Stomach (tissue), 4 donors: ENCODE measurements around the gene TMEM14B.

Source experiments
- POLR2A ChIP-seq, 4 donors: fragments of 450-650 bp; IDR thresholded peaks; one replicate each; pipeline ENCODE4 v1.6.1; 2016; ENCODE audit warnings: antibody characterized with exemption in 4 of 4, control low read depth in 2 of 4, mild to moderate bottlenecking in 1 of 4, moderate library complexity in 1 of 4
- POLR2AphosphoS5 ChIP-seq, 3 donors: sonication (generic); formaldehyde crosslinking; IDR thresholded peaks; one replicate each; pipeline ENCODE4 v1.6.1; 2016; ENCODE audit warnings: antibody characterized with exemption in 3 of 3
- TF ChIP-seq, protein P1 (sequence below), 7 experiments: fragments of 450-650 bp in 4 of 7; fragments of 200-600 bp in 3 of 7; sonication (generic) in 3 of 7; IDR thresholded peaks; one replicate each; pipeline ENCODE4 v1.5.1; 2016 to 2019; ENCODE audit warnings: antibody characterized with exemption in 7 of 7, control low read depth in 2 of 7, mild to moderate bottlenecking in 1 of 7

DNA sequence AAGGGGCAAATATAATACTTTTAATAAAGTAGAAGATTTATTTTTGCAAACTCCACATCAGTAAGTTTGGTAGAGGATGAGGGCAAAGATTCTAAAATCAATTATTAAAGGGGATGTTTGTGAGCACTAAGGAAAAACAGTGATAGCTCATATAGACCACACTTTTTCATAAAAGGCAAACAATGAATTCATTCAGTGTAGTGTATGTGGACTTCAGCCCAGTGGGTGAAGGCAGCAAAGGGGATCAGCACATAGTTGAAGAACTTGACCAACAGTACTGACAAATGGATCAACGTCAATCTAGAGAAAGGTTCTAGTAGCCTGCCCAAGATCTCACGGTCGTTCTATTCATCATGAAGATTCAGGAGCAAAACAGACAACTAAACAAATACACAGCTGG, 45.4 kb downstream of the TMEM14B start:
- TF ChIP-seq, protein P1, sequence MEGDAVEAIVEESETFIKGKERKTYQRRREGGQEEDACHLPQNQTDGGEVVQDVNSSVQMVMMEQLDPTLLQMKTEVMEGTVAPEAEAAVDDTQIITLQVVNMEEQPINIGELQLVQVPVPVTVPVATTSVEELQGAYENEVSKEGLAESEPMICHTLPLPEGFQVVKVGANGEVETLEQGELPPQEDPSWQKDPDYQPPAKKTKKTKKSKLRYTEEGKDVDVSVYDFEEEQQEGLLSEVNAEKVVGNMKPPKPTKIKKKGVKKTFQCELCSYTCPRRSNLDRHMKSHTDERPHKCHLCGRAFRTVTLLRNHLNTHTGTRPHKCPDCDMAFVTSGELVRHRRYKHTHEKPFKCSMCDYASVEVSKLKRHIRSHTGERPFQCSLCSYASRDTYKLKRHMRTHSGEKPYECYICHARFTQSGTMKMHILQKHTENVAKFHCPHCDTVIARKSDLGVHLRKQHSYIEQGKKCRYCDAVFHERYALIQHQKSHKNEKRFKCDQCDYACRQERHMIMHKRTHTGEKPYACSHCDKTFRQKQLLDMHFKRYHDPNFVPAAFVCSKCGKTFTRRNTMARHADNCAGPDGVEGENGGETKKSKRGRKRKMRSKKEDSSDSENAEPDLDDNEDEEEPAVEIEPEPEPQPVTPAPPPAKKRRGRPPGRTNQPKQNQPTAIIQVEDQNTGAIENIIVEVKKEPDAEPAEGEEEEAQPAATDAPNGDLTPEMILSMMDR (IDR thresholded peaks at IDR 0.05) = no peak
- no peak for TF ChIP-seq POLR2AphosphoS5 (IDR thresholded peaks at IDR 0.05)
- no peak for TF ChIP-seq POLR2A (IDR thresholded peaks at IDR 0.05)
